GM12873 (cell line): ENCODE results near the gene PLA2G2A.

ENCODE experiments used
- TF ChIP-seq, protein P1 (sequence below): IDR thresholded peaks from 2 replicates; pipeline ENCODE4 v1.5.1; 2012; ENCODE audit warnings: low read depth, mild to moderate bottlenecking, moderate library complexity, low read length, control low read depth; ENCODE audit not compliant: insufficient read depth; ENCODE audit errors: missing control alignments

PLA2G2A gene

DNA sequence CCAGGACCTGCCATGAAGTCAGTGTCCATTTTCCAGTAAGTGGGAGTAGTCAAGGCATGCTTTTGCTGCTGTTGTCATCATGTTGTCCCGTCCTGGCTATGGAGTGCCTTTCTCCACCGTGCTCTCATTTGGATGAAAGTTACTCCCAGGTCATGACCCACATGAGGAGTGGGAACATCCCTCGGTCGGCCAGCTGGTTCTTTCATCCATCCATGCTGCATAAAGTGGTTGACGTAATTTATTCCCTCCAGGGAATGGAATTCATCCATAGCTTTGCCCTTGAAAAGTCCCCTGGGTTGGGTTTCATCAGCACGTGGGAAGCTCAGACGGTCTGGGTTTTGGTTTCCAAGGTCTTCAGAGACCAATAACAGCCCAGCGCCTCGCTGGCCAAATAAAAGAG lies 11.6 kb downstream of the PLA2G2A start:
- TF ChIP-seq, protein P1, sequence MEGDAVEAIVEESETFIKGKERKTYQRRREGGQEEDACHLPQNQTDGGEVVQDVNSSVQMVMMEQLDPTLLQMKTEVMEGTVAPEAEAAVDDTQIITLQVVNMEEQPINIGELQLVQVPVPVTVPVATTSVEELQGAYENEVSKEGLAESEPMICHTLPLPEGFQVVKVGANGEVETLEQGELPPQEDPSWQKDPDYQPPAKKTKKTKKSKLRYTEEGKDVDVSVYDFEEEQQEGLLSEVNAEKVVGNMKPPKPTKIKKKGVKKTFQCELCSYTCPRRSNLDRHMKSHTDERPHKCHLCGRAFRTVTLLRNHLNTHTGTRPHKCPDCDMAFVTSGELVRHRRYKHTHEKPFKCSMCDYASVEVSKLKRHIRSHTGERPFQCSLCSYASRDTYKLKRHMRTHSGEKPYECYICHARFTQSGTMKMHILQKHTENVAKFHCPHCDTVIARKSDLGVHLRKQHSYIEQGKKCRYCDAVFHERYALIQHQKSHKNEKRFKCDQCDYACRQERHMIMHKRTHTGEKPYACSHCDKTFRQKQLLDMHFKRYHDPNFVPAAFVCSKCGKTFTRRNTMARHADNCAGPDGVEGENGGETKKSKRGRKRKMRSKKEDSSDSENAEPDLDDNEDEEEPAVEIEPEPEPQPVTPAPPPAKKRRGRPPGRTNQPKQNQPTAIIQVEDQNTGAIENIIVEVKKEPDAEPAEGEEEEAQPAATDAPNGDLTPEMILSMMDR: no peak

DNA sequence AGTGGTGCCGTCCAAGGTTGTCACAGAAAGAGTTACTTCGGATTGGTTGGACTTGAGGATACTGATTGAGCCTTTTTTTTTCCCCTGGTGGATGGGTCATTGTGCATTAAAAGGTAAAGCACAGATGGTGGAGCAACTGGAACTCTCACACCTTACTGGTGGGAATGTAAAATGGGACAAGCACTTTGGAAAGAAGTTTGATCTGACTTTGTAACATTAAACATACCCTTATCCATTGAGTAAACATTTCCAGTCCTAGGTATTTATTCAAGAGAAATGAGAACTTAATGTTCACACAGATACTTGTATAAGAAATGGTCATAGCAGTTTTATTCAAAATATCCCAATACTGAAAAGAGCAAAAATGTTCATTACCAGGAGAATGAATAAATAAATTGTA lies 14.9 kb downstream of the PLA2G2A start:
- TF ChIP-seq, protein P1: no peak

DNA sequence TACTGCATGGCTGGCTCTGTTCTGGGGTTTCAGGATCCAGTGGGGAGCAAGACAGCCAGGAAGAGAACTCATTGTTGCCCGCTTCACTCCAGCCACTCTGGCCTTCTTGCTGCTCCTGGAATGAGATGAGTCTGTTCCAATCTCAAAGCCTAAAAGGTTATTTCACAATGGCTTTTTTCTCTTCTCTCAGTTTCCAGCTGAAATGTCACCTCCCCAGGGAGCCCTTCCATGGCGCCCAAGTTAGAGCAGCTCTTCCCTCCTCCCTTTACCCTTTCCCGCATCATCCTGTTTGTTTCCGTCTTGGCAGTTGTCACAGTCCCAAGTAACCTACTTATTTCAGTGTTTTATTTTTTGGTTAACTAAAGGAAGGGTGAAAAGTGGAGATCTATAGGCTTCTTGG lies 15.8 kb downstream of the PLA2G2A start:
- TF ChIP-seq, protein P1: no peak

DNA sequence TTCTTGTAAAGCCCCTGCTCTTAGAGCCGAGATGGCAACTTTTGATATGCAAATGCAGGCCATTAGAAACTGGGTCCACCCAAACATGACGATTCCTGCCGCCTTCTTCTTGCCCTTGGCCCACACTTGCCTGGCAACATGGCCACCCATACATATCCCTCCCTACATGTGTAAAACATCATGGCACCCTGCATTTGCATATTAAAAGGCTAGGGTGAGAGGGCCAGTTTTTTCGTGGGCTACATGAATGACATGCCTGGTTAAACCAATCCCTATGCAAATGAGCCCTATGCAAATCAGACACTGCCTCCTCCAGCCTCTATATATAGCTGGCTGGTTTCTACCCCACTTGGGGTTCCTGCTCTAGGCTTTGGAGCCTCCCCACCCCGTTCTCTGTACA lies 18.8 kb downstream of the PLA2G2A start:
- TF ChIP-seq, protein P1: no peak

DNA sequence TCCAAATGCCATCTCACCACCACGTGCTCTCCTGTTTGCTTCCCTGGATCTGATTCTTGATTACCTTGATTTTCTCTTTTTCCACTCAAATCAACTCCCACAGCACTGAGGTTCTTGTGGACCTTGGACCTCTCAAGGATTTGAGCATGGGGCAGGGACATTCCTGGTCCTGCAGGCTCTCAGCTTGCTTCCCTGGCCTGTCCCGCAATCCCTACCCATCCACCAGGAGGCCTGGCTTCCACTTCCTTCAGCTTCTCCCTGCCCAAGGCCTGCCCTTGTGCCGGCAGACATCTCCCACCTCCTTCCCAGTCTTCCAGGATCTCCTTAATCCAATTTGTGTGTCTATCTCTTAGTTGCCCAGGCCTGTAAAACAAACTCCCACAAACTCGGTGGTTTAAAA lies 21.6 kb downstream of the PLA2G2A start:
- TF ChIP-seq, protein P1: no peak

DNA sequence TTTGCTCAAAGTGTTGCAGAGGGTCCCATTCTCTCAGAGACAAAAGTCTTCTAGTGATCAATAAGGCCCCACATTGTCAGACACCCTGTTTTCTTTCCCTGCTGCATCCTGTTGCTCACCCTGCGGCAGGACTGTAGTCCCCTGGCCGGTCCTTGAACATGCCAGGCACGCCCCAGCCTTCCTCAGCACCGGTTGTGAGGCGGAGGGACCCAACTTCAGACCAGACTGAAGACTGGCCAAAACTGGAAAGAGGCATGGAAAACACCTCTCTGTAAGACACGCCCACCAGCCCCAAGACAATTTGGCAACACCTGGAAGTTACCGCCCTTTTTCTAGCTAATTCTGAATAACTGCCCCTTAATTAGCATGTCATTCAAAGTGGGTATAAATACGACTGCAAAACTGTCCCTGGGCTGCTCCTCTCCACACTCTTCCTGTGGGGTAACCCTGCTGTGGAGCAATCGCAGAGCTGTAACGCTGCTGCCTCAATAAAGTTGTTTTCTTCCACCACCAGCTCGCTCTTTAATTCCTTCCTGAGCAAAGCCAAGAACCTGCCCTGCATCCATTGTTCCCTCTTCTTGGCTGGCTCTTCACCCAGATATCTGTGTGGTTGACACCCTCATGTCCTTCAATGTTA lies 23.8 kb downstream of the PLA2G2A start:
- TF ChIP-seq, protein P1: no peak

DNA sequence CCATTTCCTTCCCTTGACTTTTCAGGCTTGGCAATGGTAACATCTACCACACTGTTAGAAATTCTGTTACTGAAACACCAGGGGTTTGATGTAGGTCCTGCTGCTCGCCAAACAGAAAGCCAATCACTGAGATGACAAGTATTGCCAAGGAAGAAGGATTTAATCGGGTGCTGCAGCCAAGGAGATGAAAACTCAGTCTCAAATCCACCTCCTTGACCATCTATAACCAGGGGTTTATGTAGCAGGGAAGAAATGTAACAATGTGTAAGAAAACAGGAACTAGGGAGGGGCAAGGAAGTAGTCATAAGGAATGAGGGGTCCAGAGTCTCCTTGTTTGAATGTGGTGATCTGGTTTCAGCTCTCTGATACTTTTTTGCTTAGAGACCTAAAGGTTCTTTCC lies 25.4 kb downstream of the PLA2G2A start:
- TF ChIP-seq, protein P1: no peak
